M059J (cell line): ENCODE results near the gene COPS7A. TPM values are rescaled to one million over a fixed set of nuclear protein-coding genes. Genes with fewer than 3 reads are reported as not detected.

ENCODE experiments used
- total RNA-seq: library from RNA; depleted of rRNA; stranded (reverse); fragments of >200 nt; shearing (Covaris generic); gene quantifications from 2 replicates; pipeline ENCODE4 v1.2.3, GENCODE V29; 2014; rRNA removed

COPS7A gene
- total RNA-seq, 1 experiment from 2014 or later = 66.0 TPM

Other genes with a start within 250 kb of the COPS7A start
- gene MRPL51, start 230.8 kb upstream of the COPS7A start, total RNA-seq = 141 and 159 TPM in 2 replicates
- 61.8 and 117 TPM in 2 replicates for gene NCAPD2, start 229.9 kb upstream of the COPS7A start, total RNA-seq
- gene GAPDH, start 189.5 kb upstream of the COPS7A start, total RNA-seq = 6,702 and 8,157 TPM in 2 replicates
- 5.4 and 13.4 TPM in 2 replicates for gene IFFO1, start 168.0 kb upstream of the COPS7A start, total RNA-seq
- 29.8 and 47.0 TPM in 2 replicates for gene NOP2, start 155.8 kb upstream of the COPS7A start, total RNA-seq
- 131 and 207 TPM in 2 replicates for gene CHD4, start 116.7 kb upstream of the COPS7A start, total RNA-seq
- 0.27 TPM in 1 of 2 replicates, not detected in the other for gene LPAR5, start 88.1 kb upstream of the COPS7A start, total RNA-seq
- gene ACRBP, start 76.6 kb upstream of the COPS7A start, total RNA-seq = not detected in 2 replicates
- gene ING4, start 60.9 kb upstream of the COPS7A start, total RNA-seq = 19.3 and 37.8 TPM in 2 replicates
- 18.1 and 25.0 TPM in 2 replicates for gene ZNF384, start 34.7 kb upstream of the COPS7A start, total RNA-seq
- 0.12 TPM in 1 of 2 replicates, not detected in the other for gene PIANP, start 23.2 kb upstream of the COPS7A start, total RNA-seq
- 274 and 278 TPM in 2 replicates for gene MLF2, start 29.1 kb downstream of the COPS7A start, total RNA-seq
- 136 and 216 TPM in 2 replicates for gene PTMS, start 42.3 kb downstream of the COPS7A start, total RNA-seq
- gene LAG3, start 48.5 kb downstream of the COPS7A start, total RNA-seq = not detected in 2 replicates
- not detected in 2 replicates for gene CD4, start 65.5 kb downstream of the COPS7A start, total RNA-seq
- 2.1 TPM in 1 of 2 replicates, not detected in the other for gene GPR162, start 97.8 kb downstream of the COPS7A start, total RNA-seq
- 18.8 and 34.4 TPM in 2 replicates for gene P3H3, start 104.4 kb downstream of the COPS7A start, total RNA-seq
- gene GNB3, start 116.9 kb downstream of the COPS7A start, total RNA-seq = 0.57 TPM in 1 of 2 replicates, not detected in the other
- 123 and 126 TPM in 2 replicates for gene CDCA3, start 127.2 kb downstream of the COPS7A start, total RNA-seq
- 47.3 and 79.3 TPM in 2 replicates for gene USP5, start 128.1 kb downstream of the COPS7A start, total RNA-seq
- gene TPI1, start 143.5 kb downstream of the COPS7A start, total RNA-seq = 1,942 and 2,129 TPM in 2 replicates
- 6.1 and 7.7 TPM in 2 replicates for gene SPSB2, start 149.3 kb downstream of the COPS7A start, total RNA-seq
- 3.6 and 11.0 TPM in 2 replicates for gene LRRC23, start 180.8 kb downstream of the COPS7A start, total RNA-seq
- gene ENO2, start 190.5 kb downstream of the COPS7A start, total RNA-seq = 29.1 and 30.0 TPM in 2 replicates
- 3.9 and 25.0 TPM in 2 replicates for gene ATN1, start 203.9 kb downstream of the COPS7A start, total RNA-seq
- not detected in 2 replicates for gene RNU7-1, start 219.8 kb downstream of the COPS7A start, total RNA-seq
- gene C12orf57, start 220.0 kb downstream of the COPS7A start, total RNA-seq = 192 and 242 TPM in 2 replicates
- 0.39 and 0.98 TPM in 2 replicates for gene PTPN6, start 227.3 kb downstream of the COPS7A start, total RNA-seq
- gene PHB2, start 246.6 kb downstream of the COPS7A start, total RNA-seq = 203 and 222 TPM in 2 replicates
- 42.9 and 52.9 TPM in 2 replicates for gene EMG1, start 246.9 kb downstream of the COPS7A start, total RNA-seq